NK-92 treated with Interleukin-12 subunit alpha and Interleukin-12 subunit beta, amount 100 ng/mL, for 24 hours (cell line): ENCODE data around the gene DUSP6.
A peak's percentile ranks its signal among the peaks of the same experiment; 100 is the strongest.
"Not testable (repeated sequence)": the region's sequence is repeated elsewhere in the genome, so short reads cannot be mapped to it uniquely, and the experiment has no call there.

Experiments
- DNase-seq: peaks from one replicate; lab custom pipeline; 2025; lab: John Stamatoyannopoulos, UW

Gene DUSP6

GRCh38 chr12:89351489-89352241, 636 bp downstream of the DUSP6 start:
- peak; percentile 54 for DNase-seq

- peak; percentile 19 for DNase-seq
Measured at GRCh38 chr12:89350630-89351488, 1.4 kb downstream of the DUSP6 start.

- no peak for DNase-seq
Measured at GRCh38 chr12:89350260-89350629, 2.1 kb downstream of the DUSP6 start.

- DNase-seq = no peak
Measured at GRCh38 chr12:89349814-89350213, 2.5 kb downstream of the DUSP6 start.

- no peak for DNase-seq
Measured at GRCh38 chr12:89348894-89349699, 3.2 kb downstream of the DUSP6 start.

GRCh38 chr12:89347325-89347829, 4.9 kb downstream of the DUSP6 start:
- DNase-seq = no peak

GRCh38 chr12:89346741-89347324, 5.5 kb downstream of the DUSP6 start:
- no peak for DNase-seq

GRCh38 chr12:89345830-89346740, 6.2 kb downstream of the DUSP6 start:
- peak; percentile 53 for DNase-seq

GRCh38 chr12:89345376-89345775, 6.9 kb downstream of the DUSP6 start:
- no peak for DNase-seq

- DNase-seq = no peak
Measured at GRCh38 chr12:89344862-89345202, 7.5 kb downstream of the DUSP6 start.

- no peak for DNase-seq
Measured at GRCh38 chr12:89344043-89344861, 8.0 kb downstream of the DUSP6 start.

GRCh38 chr12:89343127-89343526, 9.2 kb downstream of the DUSP6 start:
- no peak for DNase-seq

GRCh38 chr12:89340861-89341260, 11.4 kb downstream of the DUSP6 start:
- no peak for DNase-seq

GRCh38 chr12:89339526-89339925, 12.8 kb downstream of the DUSP6 start:
- DNase-seq = no peak

GRCh38 chr12:89337136-89337535, 15.2 kb downstream of the DUSP6 start:
- not testable (repeated sequence) for DNase-seq

GRCh38 chr12:89335452-89336244, 16.7 kb downstream of the DUSP6 start:
- no peak for DNase-seq

- DNase-seq = no peak
Measured at GRCh38 chr12:89334548-89335169, 17.6 kb downstream of the DUSP6 start.

GRCh38 chr12:89333564-89334252, 18.6 kb downstream of the DUSP6 start:
- no peak for DNase-seq
